Measurements from ENCODE around the gene BCL11A.

DNA sequence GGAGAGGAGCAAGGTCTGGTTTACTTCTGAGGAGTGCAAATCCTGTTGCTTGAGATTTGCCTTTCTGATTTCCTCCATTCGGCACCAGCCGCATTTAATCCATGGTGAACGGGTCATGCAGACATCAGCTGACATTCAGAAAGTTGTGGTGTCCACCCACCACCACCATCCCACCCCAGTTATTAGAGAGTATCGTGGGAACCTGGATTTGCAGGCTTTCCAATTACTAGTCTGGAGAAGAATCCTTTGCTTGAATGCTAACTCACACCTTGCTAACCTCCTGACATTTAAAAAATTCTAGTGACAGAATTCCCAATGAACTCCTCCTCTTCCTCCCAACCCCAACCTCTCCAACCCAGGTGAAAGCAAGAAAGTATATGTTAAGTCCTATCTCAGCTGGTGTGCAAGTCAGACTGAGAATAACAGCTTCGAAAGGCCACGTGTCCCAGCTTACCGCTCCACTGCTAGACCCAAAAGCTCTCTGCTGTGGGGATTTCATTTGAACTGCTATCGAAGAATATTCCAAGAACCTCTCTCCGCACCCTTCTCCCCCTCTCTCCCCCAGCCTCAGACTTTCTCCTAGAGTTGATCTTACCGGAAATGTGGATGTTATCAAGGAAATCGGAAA lies 17.7 kb downstream of the BCL11A start:
- no peak for TF ChIP-seq POLR2A (IDR thresholded peaks at IDR 0.05)
- TF ChIP-seq, protein P1, sequence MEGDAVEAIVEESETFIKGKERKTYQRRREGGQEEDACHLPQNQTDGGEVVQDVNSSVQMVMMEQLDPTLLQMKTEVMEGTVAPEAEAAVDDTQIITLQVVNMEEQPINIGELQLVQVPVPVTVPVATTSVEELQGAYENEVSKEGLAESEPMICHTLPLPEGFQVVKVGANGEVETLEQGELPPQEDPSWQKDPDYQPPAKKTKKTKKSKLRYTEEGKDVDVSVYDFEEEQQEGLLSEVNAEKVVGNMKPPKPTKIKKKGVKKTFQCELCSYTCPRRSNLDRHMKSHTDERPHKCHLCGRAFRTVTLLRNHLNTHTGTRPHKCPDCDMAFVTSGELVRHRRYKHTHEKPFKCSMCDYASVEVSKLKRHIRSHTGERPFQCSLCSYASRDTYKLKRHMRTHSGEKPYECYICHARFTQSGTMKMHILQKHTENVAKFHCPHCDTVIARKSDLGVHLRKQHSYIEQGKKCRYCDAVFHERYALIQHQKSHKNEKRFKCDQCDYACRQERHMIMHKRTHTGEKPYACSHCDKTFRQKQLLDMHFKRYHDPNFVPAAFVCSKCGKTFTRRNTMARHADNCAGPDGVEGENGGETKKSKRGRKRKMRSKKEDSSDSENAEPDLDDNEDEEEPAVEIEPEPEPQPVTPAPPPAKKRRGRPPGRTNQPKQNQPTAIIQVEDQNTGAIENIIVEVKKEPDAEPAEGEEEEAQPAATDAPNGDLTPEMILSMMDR (IDR thresholded peaks at IDR 0.05) = no peak

Data from esophagus squamous epithelium (tissue), 4 donors.